ENCODE measurements around the gene CNBP. TPM values are rescaled to one million over a fixed set of nuclear protein-coding genes. Genes with fewer than 3 reads are reported as not detected.

CNBP gene
- total RNA-seq, 1 donor from 2014 or later = 169 TPM

DNA sequence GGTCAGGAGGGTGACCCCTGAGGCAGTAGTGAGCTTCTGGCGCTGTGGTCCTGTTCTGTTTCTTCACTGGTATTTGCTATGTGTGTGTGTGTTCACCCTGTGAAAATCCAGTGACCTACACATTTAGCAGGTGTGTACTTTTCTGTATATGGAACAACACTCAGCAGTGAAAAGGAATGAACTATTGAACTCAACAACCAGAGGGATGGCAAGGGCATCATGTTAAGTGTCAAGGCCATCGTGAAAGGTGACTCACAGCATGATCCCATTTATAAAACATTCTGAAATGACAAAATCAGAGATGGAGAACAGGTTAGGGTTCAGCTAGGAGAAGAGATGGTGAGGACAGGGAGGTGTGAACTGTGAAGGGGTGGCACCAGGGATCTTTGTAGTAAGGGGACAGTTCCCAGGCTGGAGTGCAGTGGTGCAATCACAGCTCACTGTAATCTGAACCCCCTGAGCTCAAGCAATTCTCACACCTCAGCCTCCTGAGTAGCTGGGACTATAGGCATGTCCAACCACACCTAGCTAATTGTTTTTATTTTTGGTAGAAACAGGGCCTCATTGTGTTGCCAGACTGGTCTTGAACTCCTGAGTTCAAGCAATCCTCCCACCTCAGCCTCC is 52.1 kb downstream of the CNBP start:
- DNase-seq = no peak

DNA sequence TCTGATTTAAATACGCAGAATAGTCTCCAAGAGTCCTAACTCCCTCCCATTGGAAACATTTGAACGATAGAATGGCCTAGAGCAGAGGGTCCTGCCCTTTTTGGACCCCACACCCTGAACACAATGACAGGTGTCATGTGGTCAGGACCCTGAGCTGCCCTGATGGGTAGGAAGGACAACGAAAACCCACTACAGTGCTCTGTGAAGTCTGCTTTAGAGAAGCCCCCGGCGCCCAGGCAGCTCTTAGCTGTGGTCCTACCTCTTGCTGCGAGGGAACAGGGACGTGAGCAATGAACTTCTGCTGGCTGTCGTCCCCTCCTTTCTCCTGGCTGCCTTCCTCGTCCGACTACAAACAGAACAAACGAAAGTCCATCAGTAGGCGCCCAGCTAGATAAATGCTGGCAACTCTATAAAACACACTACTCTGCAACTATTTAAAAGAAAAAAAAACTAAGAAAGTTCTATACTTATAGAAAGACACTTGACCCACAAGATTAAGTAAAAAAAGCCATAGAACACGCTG is 53.3 kb downstream of the CNBP start:
- no peak for DNase-seq

DNA sequence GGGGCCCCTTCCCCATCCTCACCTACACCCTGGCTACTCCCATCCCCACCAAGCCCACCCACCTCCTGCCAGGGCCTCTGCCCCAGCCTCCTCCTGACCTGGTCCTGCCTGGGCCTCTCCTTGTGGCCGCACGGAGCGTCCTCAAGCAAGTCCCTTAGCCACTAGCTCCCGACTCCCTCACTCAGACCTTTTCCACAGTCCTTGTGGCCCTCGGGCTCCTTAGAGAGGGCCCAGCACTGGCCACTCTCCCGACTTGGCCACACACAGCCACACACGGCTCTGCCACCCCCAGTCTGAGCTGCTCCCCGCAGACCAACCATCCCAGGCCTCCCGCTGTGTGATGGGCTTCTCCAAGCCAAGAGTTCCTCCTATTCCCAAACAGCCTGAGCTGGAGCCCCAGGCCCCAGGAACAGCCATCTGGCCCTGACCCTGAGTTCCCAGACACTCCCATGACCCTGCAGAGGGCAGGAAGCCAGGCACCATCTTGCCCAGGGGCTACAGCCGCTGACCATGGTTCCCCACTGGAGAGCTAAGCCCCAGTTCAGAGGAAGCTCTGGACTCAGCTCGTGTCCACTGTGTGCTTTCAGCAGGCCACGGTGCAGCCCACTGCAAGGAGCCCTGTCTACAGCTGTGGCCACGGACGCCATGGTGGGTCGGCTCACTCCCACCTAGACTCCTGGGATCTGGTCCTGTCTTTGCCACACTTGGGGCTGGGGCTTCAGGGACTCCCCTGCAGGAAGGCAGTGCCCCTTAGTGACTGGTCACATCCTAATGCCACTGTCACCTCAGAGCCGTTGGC is 55.1 kb downstream of the CNBP start:
- DNase-seq = no peak

DNA sequence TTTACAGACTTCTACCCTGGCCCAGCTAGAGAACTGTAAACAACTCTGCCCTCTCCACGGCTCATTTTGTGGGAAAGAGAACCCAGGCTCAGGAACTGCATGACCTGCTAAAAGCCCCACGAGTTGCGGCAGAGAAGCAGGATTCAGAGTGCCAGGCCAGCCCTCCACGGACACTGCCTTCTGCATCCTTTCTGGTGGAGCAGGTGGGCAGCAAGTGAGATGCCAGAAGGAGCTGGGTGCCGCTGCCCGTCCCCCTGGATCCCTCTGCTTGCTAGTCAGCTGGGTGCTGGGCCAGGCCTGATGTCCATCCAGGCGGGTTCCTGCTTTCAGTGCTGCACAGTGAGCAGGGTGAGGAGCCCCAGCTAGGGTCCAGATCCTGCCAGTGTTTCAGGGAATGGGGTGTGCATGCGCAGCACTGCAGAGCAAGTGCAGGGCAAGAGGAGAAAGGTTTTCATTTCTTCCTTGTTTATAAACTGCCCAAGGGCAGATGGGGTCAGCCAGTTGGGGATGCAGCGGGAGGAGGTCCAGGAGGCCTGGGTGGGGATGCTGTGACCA is 56.9 kb downstream of the CNBP start:
- DNase-seq = no peak

DNA sequence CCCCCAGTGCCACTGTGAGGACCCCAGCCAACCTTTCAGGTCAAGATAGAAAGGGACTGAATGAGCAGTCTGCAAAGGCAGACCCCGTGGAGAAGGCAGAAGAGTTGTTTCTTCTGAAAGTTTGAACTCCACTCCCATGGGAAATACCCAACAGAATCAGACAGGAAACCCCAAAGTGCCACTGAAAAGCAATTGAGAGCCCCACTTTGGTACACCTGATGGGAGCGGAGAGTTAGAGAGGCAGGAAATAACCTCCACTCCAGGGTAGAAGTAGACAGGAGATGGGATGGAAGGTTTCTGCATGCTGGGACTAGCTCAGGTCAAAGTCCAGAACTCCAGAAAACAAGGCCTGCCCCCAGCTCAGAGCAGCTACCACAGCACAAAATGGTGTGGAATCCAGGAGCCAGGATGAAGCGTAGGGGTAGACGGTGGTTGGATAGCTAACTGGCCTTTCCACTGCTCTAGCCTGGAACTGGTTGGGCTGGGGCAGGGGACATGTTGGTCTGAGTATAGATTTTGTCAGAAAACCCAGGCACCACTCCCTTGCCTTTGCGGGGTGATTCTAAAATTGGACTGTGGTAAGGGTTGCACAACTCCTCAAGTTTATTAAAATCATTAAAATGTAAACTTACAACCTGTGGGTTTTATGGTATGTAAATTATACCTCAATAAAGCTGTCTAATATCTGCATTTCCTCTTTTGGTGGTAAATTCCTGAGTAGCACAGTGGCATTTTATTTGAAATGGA is 60.2 kb downstream of the CNBP start:
- no peak for DNase-seq

DNA sequence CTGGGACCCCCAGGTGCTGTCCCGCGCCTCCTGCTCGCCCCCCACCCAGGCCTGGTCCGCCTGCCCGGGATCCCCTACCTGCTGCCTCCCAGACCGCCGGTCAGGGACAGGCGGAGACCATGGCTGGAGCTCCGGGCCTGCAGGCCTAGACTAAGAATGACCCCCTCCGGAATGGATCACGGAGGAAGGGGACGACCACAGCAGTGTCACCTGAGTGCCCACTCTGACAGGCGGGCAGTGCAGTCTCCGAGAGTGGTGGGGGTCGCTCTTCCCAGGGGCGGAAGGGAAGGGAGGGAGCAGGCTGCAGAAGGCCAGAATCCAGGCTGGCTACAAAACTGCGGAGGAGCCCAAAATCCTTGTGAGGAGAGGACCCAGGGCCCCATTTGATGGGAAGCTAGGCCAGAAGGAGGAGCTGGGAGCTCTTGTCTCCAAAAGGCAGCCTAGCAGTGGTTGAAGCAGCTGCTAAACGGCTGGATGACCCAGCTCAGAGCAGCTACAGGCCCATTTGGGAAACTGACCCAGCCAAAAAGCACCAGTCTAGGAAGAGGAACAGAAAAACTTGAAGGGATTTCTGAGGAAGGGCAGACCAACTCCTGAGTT is 61.2 kb downstream of the CNBP start:
- DNase-seq = no peak

DNA sequence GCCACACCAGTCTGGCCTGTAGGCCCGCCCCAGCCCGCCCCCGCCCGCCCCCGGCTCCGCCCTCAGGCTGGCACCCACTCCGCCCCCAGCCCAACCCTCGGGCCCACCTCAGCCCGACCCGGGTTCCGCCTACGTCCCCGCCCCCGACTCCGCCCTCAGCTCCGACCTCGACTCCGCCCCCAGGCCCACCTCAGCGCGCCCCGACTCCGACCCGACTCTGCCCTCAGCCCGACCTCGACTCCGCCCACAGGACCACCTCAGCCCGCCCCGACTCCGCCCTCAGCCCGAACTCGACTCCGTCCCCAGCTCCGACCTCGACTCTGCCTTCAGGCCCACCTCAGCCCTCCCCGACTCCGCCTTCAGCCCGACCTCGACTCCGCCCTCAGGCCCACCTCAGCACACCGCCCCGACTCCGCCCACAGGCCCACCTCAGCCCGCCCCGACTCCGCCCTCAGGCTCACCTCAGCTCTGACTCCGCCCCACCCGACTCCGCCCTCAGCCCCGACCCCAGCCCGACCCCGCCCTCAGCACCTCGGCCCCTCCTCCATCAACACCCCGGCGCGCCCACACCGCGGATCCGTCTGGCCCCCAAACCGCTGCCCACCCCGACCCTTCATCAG is 61.8 kb downstream of the CNBP start, which contains the start of gene RAB43:
RAB43 (minus strand) TSS at position 13 of the 620 bp plus-strand sequence. CDS start 315 bp downstream, outside the sequence.
- DNase-seq = peak; percentile 75

DNA sequence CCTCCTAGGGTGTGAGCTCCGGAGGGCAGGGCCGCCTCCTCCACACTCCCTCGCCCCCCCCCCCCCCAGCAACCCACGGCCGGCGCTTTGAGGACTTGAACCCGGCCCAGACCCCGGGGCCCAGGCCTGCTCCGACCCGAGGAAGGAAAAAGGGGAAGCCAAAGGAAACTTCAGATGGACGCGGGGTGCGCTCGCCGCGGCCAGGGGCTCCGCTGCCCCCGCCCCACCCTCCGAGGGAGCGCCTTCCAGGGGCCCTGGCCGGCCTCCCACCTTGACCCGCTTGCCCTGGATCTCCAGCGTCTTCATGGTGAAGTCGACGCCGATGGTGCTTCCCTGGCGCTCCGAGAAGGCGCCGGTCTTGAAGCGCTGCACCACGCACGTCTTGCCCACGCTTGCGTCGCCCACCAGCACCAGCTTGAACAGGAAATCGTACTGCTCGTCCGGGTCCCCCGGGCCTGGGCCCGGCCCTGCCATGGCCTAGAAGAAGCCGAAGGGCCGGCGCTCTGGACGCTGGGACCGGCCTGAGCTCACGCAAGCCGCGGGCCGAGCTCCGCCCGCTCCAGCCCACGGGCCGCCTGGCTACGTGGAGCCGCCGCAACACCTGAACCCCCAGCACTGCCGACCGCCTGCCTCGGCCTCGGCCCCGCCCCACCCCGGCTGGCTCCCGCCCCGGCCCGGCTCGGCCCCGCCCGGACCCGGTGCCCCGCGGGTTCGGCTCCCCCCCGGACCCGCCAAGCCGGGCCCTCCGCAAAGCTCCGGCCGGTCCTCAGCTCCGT is 62.5 kb downstream of the CNBP start:
- DNase-seq = no peak

DNA sequence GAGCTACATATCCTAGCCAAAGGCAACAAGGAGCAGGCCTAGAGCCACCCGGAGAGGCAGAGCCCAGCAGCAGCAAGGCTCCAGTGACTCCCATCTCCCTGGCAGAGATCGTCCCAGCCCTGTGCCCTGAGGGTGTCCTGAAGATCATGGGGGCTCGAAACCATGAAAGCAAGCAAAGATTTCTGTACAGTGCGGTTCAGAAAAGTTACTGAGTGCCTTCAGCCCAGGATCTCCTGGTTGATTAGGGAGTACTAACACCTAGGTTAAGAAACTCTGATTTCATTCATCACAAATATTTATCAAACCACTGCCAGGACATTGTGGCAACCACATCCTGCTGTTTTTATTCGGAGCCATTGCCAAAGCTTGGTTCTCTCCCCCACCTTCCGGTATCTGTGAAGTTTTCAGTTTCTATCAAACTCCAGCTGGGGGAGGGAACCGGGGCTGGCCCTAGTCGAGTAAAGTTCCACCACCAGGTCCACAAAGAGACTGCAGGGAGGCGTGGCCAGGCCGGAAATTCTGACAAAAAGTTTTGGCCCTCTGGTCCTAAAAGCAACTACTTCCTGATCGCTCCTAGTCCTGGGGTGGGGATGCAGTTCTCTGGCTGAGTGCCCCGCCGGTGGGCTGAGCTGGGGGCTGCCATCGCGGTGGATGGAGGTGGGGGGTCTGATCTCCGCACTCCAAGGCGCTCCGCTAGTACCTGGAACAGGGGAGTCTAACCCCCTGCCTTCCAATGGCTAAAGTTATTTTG is 63.3 kb downstream of the CNBP start:
- DNase-seq = no peak

DNA sequence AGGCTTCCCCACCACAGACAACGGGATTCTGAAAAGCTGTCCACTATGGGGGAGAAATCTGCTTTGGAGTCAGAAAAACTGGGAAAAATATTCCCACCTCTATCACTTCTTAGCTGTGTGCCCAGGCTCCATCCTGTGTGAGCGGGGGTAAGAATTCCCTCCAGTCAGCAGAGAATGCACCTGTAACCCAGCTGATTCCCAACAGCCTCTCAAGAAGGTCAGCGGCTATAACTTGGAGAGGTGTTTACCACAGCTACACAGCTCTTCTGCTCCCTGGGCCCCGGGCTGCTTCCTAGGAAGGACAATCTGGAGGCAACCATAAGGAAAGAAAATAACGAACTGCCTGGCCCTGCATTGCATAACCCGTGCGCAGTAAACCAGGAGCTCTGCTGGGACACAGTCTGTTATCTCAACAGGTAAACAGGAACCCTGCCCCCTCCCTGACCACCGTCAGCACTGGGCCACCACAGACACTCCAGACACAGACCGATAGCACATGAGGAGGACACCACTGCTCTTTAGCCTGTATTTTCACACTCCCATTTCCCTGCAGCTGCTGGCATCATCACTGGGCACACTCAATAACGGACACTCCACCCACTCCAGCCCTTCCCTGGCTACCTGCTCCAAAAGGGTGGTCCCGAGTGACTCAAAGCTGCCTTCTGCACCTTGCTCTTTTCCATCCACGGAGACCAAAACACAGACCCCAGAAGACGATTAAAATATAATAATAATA is 64.2 kb downstream of the CNBP start:
- no peak for DNase-seq

DNA sequence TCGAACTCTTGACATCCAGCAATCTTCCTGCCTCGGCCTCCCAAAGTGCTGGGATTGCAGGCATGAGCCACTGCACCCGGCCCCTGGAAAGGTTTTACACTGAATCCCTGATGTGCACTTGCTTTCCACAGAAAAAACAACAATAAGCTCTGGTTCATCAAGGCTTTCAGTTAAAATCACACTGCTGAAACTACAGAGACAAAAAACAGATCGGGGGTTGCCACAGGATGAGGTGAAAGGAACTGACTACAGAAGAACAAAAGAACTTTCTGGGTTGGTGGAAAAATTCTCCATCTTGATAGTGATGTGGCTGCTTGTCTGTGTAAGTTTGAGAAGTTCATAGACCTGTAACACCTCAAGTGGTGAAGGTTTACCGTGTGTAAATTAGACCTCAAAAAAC is 65.0 kb downstream of the CNBP start:
- no peak for DNase-seq

Small RNA genes within 50 kb of the gene (small RNA-seq; reads per million reads assigned to genes)
- not detected for gene RPS27P12

Other genes starting within 250 kb of the CNBP start
- 2.2 TPM for gene CFAP92, start 189.8 kb downstream of the CNBP start, total RNA-seq
- gene EFCC1, start 182.6 kb downstream of the CNBP start, total RNA-seq = 0.94 TPM
- gene GP9, start 123.1 kb downstream of the CNBP start, total RNA-seq = not detected
- 3.3 TPM for gene RAB43, start 62.1 kb downstream of the CNBP start, total RNA-seq
- gene ISY1, start 22.8 kb downstream of the CNBP start, total RNA-seq = 16.8 TPM
- 117 TPM for gene COPG1, start 65.7 kb upstream of the CNBP start, total RNA-seq
- gene HMCES, start 95.0 kb upstream of the CNBP start, total RNA-seq = 17.0 TPM
- 0.16 TPM for gene EFCAB12, start 244.7 kb upstream of the CNBP start, total RNA-seq

All from occipital lobe (tissue), 3 donors.